SKM-1 (cell line): Measurements from ENCODE around the gene PXDC1.
"Not testable (repeated sequence)": the region's sequence is repeated elsewhere in the genome, so short reads cannot be mapped to it uniquely, and the experiment has no call there.

ENCODE experiments used
- DNase-seq: peaks from one replicate; lab custom pipeline; 2025; ENCODE audit not compliant: unreplicated experiment; lab: John Stamatoyannopoulos, UW

The PXDC1 gene

GRCh38 chr6:3782876-3783832 lies 31.6 kb upstream of the PXDC1 start:
- no peak for DNase-seq

DNA sequence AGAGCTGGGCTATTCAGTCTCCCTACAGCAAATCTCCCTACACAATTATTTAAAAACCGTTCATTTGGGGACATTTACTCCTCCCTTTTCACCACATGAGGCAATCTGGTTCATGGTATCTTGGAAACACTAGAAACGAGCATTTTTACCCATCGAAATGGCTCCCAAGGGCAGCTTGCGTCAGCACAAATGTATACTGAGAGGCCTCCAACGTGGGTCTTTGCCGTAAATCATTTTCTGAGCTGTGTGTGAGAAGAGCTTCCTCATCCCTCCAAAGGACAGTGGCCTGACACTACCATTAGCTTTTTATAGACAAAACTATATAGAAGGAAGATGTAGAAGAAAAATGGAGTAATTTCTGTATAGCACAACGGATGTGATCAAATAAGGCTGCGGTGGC lies 30.0 kb upstream of the PXDC1 start:
- no peak for DNase-seq

DNA sequence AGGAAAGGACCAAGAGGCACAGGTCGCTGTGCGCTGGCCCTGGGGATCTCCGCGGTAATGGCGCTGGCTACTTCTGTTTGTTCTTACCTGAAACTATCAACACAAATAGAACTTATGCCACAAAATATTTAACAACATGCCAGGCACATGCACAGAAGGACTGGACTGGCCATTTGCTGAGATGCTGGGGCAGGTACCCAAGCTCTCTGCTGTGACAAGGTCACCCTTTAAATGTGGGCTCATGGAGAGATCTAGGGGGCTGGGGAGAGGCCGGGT lies 28.0 kb upstream of the PXDC1 start:
- no peak for DNase-seq

GRCh38 chr6:3778701-3779573 lies 27.4 kb upstream of the PXDC1 start:
- no peak for DNase-seq

DNA sequence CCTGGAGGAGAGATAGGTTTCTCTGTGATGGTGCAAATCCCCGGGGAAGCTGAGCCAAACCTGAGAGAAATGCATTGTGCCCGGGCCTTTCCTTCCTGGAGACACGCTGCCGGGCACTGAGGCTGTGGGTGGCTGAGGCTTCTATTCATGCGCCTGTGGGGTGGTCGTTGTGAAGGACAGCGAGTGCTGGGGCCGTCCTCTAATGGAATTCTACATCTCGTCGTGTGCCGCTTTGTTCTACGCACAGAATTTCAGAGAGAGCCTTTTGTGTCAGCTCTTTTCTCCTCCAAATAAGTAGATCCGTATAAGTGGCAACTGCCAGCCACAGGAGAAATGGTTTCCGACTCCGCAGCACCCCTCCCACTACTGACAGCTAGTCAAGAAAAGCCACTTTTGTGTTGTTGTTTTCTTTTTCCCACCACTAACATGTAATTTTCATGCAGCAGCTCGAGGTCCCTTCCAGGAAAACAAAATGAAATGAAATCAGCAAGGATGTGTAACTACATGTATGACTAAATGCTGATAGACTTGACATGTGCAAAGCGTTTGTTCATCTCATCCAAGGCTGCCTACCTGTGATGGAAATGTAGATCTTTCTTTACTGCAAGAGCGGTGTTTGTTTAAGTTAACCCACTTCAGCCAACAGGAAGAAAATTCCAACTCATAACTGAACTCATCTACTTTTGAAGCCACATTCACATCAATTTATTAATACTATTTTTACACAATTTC lies 26.4 kb upstream of the PXDC1 start:
- no peak for DNase-seq

GRCh38 chr6:3776881-3777507 lies 25.5 kb upstream of the PXDC1 start:
- DNase-seq: no peak

- no peak for DNase-seq
Observed at GRCh38 chr6:3775847-3776246, 24.3 kb upstream of the PXDC1 start.

DNA sequence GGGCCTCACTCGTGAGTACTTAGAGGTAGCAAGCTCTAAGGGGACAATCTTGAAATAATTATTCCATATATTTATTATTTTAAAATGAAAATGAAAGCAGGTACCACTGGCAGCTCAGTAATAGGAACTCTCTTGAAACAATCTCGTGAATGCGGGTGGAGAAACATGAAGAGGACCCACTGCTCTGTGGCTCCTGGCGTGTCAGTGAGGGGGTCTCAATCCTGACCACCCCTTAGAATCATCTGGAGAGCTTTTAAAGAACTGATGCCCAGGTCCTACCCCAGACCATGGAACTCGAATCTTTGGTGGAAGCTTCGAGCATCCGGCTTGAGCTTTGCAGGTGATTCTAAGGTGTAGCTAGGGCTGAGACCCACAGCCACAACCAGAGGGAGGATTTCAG lies 23.9 kb upstream of the PXDC1 start:
- DNase-seq: no peak

- no peak for DNase-seq
Observed at GRCh38 chr6:3773678-3774298, 22.3 kb upstream of the PXDC1 start.

- not testable (repeated sequence) for DNase-seq
Observed at GRCh38 chr6:3772127-3772999, 20.9 kb upstream of the PXDC1 start.

GRCh38 chr6:3771407-3772011 lies 20.0 kb upstream of the PXDC1 start:
- no peak for DNase-seq

DNA sequence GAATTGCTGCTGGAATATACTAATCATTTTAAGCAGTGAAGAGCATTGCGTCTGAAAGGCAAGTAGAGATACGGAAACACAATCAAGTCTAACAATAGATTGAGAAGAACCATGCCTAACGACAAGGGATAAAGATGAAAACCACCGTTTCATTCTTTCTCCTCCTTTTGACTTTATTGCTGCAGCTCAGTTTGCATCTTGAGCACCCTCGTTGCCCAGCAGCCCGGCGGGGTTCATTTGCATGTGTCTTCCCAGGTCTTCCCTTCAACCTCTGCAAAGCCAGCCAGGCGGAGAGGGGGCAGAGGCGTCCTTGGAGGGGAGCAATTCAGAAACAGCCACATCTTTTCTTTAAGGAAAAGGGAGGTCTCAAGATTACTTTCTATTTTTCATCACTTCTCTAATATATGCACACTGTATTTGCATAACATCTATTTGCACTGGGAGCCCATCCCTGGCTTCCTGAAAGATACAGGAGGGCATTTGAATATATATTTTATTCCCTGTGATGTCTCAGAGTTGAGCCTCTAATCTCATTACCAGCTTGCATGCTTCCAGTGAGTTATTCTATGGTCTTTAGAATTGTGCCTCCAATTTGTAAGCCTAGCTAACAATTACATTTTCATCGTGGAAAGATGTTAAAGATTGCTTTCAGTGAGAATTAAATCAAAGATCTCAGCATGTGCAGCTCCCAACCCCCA lies 18.7 kb upstream of the PXDC1 start:
- no peak for DNase-seq

DNA sequence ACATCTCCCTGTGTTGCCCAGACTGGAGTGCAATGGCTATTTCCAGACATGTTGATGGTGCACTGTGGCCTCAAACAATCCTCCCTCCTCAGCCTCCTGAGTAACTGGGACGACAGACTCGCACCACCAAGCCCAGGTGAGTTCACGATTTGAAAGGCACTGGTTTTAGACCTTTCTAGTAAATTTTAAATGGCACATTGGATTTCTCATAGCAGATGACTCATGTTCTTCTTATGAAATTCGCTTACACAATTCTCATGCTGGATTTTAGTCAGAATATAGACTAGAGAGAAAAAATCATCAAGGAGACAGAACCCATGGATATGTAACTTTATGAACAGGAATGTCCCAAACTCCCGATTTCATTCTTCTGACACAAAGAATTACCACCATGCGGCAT lies 18.1 kb upstream of the PXDC1 start:
- DNase-seq: no peak

GRCh38 chr6:3768502-3768901 lies 17.0 kb upstream of the PXDC1 start:
- no peak for DNase-seq

- DNase-seq: not testable (repeated sequence)
Observed at GRCh38 chr6:3767483-3767882, 16.0 kb upstream of the PXDC1 start.

DNA sequence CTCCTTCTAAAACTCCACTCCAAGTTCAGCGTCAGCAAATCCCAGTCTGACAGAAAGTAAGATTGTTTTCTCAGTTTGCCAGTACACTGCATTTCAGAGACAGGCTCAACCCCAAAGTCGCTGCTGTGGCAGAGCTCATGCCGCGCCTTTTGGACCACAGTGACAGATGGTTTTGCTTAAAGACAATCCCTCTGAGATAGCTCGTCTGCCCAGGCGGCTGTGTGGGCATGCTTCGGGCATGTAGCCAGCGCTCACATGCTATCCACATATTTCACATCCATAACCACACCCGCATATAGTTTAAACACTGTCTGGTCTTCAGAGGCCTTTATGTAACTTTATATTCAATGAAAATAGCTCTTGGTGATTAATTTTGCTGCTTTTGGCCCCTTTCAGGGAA lies 14.7 kb upstream of the PXDC1 start:
- DNase-seq: no peak

- DNase-seq: no peak
Observed at GRCh38 chr6:3765415-3765814, 13.9 kb upstream of the PXDC1 start.

- peak; percentile 9 for DNase-seq
Observed at GRCh38 chr6:3764516-3765335, 13.2 kb upstream of the PXDC1 start.
